HG02623 (cell line): ENCODE measurements around the gene DPP10.
"Not testable (repeated sequence)": the region's sequence is repeated elsewhere in the genome, so short reads cannot be mapped to it uniquely, and the experiment has no call there.

Experiments used
- ATAC-seq: cut with Tn5 transposase; IDR thresholded peaks from one replicate; pipeline ENCODE4 v1.9.1; 2021; ENCODE audit warnings: moderate library complexity; ENCODE audit not compliant: unreplicated experiment

The DPP10 gene

GRCh38 chr2:115389898-115390565 is 947.6 kb downstream of the DPP10 start:
- no peak for ATAC-seq

- no peak for ATAC-seq
Measured at GRCh38 chr2:115396579-115396978, 954.1 kb downstream of the DPP10 start.

- ATAC-seq = no peak
Measured at GRCh38 chr2:115400940-115401339, 958.5 kb downstream of the DPP10 start.

- ATAC-seq = no peak
Measured at GRCh38 chr2:115412501-115412900, 970.1 kb downstream of the DPP10 start.

GRCh38 chr2:115413791-115414190 is 971.4 kb downstream of the DPP10 start:
- no peak for ATAC-seq

GRCh38 chr2:115414466-115414865 is 972.0 kb downstream of the DPP10 start:
- no peak for ATAC-seq

GRCh38 chr2:115422004-115422634 is 979.7 kb downstream of the DPP10 start:
- ATAC-seq = no peak

- no peak for ATAC-seq
Measured at GRCh38 chr2:115427436-115427835, 985.0 kb downstream of the DPP10 start.

GRCh38 chr2:115440746-115441145 is 998.3 kb downstream of the DPP10 start:
- ATAC-seq = not testable (repeated sequence)

- ATAC-seq = no peak
Measured at GRCh38 chr2:115443539-115444185, 1001.2 kb downstream of the DPP10 start.

- no peak for ATAC-seq
Measured at GRCh38 chr2:115460008-115460407, 1017.6 kb downstream of the DPP10 start.

- ATAC-seq = no peak
Measured at GRCh38 chr2:115480741-115481140, 1038.3 kb downstream of the DPP10 start.

- ATAC-seq = no peak
Measured at GRCh38 chr2:115481842-115482241, 1039.4 kb downstream of the DPP10 start.

GRCh38 chr2:115483666-115484065 is 1041.2 kb downstream of the DPP10 start:
- ATAC-seq = no peak

- ATAC-seq = no peak
Measured at GRCh38 chr2:115484486-115484885, 1042.0 kb downstream of the DPP10 start.

- ATAC-seq = no peak
Measured at GRCh38 chr2:115484983-115485382, 1042.5 kb downstream of the DPP10 start.

GRCh38 chr2:115491186-115491793 is 1048.8 kb downstream of the DPP10 start:
- no peak for ATAC-seq

GRCh38 chr2:115505331-115505730 is 1062.9 kb downstream of the DPP10 start:
- no peak for ATAC-seq

GRCh38 chr2:115520727-115521126 is 1078.3 kb downstream of the DPP10 start:
- no peak for ATAC-seq

GRCh38 chr2:115524452-115524851 is 1082.0 kb downstream of the DPP10 start:
- ATAC-seq = no peak

- ATAC-seq = no peak
Measured at GRCh38 chr2:115529627-115530026, 1087.2 kb downstream of the DPP10 start.

- ATAC-seq = no peak
Measured at GRCh38 chr2:115533081-115533480, 1090.6 kb downstream of the DPP10 start.
